ENCODE measurements around the gene TNFAIP8.

Gene TNFAIP8

GRCh38 chr5:119393746-119394145 lies 37.9 kb downstream of the TNFAIP8 start:
- H3K79me2 ChIP-seq (ENCODE audit: control insufficient read depth, low read length) = no peaks in the 10 kb centered on the region
- H3K4me3 ChIP-seq (ENCODE audit: low read length) = no peak overlapping the region
- peaks cover 77% of the 10 kb centered on the region for H3K4me1 ChIP-seq (ENCODE audit: control insufficient read depth, low read length)
- no peaks in the 10 kb centered on the region for H4K20me1 ChIP-seq (ENCODE audit: control insufficient read depth, insufficient read depth, low read depth, low read length)
- H3K27ac ChIP-seq (ENCODE audit: low read depth, low read length) = no peak overlapping the region
- no peak overlapping the region for H3K4me2 ChIP-seq (ENCODE audit: low read length)
- no peaks in the 10 kb centered on the region for H3K9me2 ChIP-seq (replicated peaks; ENCODE audit: control insufficient read depth, low read length)
- peaks cover 3% of the 10 kb centered on the region; the same call in 1 of the 2 replicates for H3F3A ChIP-seq (ENCODE audit: control insufficient read depth, insufficient read depth)
- TF ChIP-seq CTCF (IDR thresholded peaks at IDR 0.05; ENCODE audit: low read depth, low read length, poor library complexity, severe bottlenecking) = no peak
- no peak for TF ChIP-seq EZH2phosphoT487 (IDR thresholded peaks at IDR 0.05; ENCODE audit: borderline replicate concordance, low read length)
- H3K36me3 ChIP-seq (ENCODE audit: control insufficient read depth, low read length) = peaks cover 11% of the 10 kb centered on the region
- H3K9me3 ChIP-seq (ENCODE audit: control insufficient read depth, insufficient read depth, low read length) = no peaks in the 10 kb centered on the region
- no peaks in the 10 kb centered on the region for H3K27me3 ChIP-seq (ENCODE audit: control insufficient read depth, low read length)

GRCh38 chr5:119395080-119395836 lies 39.4 kb downstream of the TNFAIP8 start:
- H3K4me2 ChIP-seq (ENCODE audit: low read length) = peak overlapping the region; percentile 11
- H3K4me3 ChIP-seq (ENCODE audit: low read length) = no peak overlapping the region
- TF ChIP-seq EZH2phosphoT487 (IDR thresholded peaks at IDR 0.05; ENCODE audit: borderline replicate concordance, low read length) (no peak), CTCF (IDR thresholded peaks at IDR 0.05; ENCODE audit: low read depth, low read length, poor library complexity, severe bottlenecking) (no peak)
- H3K9me2 ChIP-seq (replicated peaks; ENCODE audit: control insufficient read depth, low read length) = no peaks in the 10 kb centered on the region
- H3K27ac ChIP-seq (ENCODE audit: low read depth, low read length) = no peak overlapping the region
- H3K79me2 ChIP-seq (ENCODE audit: control insufficient read depth, low read length) = no peaks in the 10 kb centered on the region
- no peaks in the 10 kb centered on the region for H3K27me3 ChIP-seq (ENCODE audit: control insufficient read depth, low read length)
- H4K20me1 ChIP-seq (ENCODE audit: control insufficient read depth, insufficient read depth, low read depth, low read length) = no peaks in the 10 kb centered on the region
- peaks cover 77% of the 10 kb centered on the region for H3K4me1 ChIP-seq (ENCODE audit: control insufficient read depth, low read length)
- H3K36me3 ChIP-seq (ENCODE audit: control insufficient read depth, low read length) = peaks cover 11% of the 10 kb centered on the region
- H3F3A ChIP-seq (ENCODE audit: control insufficient read depth, insufficient read depth) = peaks cover 3% of the 10 kb centered on the region; the same call in 1 of the 2 replicates
- H3K9me3 ChIP-seq (ENCODE audit: control insufficient read depth, insufficient read depth, low read length) = no peaks in the 10 kb centered on the region

GRCh38 chr5:119396030-119396664 lies 40.3 kb downstream of the TNFAIP8 start:
- H3K36me3 ChIP-seq (ENCODE audit: control insufficient read depth, low read length) = peaks cover 11% of the 10 kb centered on the region
- H3K27me3 ChIP-seq (ENCODE audit: control insufficient read depth, low read length) = no peaks in the 10 kb centered on the region
- H3K4me2 ChIP-seq (ENCODE audit: low read length) = no peak overlapping the region
- H4K20me1 ChIP-seq (ENCODE audit: control insufficient read depth, insufficient read depth, low read depth, low read length) = no peaks in the 10 kb centered on the region
- no peak overlapping the region for H3K27ac ChIP-seq (ENCODE audit: low read depth, low read length)
- peaks cover 68% of the 10 kb centered on the region for H3K4me1 ChIP-seq (ENCODE audit: control insufficient read depth, low read length)
- no peaks in the 10 kb centered on the region; the same call in 1 of the 2 replicates for H3F3A ChIP-seq (ENCODE audit: control insufficient read depth, insufficient read depth)
- H3K4me3 ChIP-seq (ENCODE audit: low read length) = no peak overlapping the region
- H3K9me3 ChIP-seq (ENCODE audit: control insufficient read depth, insufficient read depth, low read length) = no peaks in the 10 kb centered on the region
- no peaks in the 10 kb centered on the region for H3K9me2 ChIP-seq (replicated peaks; ENCODE audit: control insufficient read depth, low read length)
- TF ChIP-seq EZH2phosphoT487 (IDR thresholded peaks at IDR 0.05; ENCODE audit: borderline replicate concordance, low read length) (no peak), CTCF (IDR thresholded peaks at IDR 0.05; ENCODE audit: low read depth, low read length, poor library complexity, severe bottlenecking) (no peak)
- no peaks in the 10 kb centered on the region for H3K79me2 ChIP-seq (ENCODE audit: control insufficient read depth, low read length)

Data from DOHH2 (cell line).